COLO668 (cell line): ENCODE data around the gene SLC39A11.
A peak's percentile ranks its signal among the peaks of the same experiment; 100 is the strongest.

ENCODE experiments used
- DNase-seq: peaks from one replicate; lab custom pipeline; 2025; ENCODE audit not compliant: unreplicated experiment; lab: John Stamatoyannopoulos, UW

Gene SLC39A11

DNA sequence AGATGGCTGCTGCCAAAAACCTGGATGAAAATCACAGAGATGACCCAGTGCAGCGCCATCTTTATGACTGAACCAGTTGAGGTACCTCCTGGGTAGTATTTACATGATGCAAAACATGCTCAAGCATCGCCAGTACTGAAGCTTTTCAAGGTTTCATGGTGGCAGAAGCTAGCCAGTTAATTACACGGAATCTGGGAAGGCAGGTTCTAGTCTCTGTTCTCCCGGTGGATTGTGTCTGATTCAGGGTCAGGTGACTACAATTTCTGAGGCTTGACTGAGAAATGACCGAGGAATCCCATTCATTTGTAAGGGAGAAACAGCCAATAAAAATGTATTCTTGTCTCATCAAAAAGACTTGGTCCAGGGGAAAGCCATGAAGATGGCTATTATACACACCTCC is 209.1 kb downstream of the SLC39A11 start:
- no peak for DNase-seq

DNA sequence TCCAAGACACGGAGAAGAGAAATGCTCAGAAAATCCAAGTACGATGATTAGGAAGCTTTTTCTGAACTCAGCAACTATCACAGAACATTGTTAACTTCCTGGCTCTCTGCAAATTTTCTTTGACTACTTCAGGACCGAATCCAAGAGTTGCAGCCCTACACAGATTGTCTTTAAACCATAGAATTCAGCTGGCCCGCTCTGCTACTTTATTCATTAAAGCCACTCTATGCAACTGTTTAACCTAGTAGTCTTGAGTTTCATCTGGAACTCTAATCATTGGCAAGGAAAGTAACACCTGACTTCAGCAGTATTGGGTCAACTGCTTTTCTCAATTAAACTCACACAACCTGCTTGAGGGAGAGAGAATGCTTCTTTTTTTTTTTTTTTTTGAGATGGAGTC is 210.1 kb downstream of the SLC39A11 start:
- no peak for DNase-seq

DNA sequence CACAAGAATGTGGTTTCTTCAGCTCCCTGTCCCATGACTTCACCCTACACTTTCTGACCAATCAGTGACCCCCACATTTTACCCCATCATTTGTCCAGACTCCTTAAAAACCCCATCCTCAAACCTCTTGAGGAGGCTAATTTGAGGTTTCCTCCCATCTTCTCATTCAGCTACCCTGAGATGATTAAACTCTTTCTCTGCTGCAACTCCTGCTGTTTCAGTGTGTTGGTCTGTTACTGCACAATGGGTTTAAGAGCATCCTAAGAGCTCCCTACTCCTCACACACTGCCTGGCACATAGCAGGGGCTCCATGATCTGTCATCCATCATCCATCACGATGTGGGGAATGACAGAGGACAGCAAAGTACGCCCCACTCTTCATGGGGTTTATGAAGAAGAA is 212.6 kb downstream of the SLC39A11 start:
- no peak for DNase-seq

DNA sequence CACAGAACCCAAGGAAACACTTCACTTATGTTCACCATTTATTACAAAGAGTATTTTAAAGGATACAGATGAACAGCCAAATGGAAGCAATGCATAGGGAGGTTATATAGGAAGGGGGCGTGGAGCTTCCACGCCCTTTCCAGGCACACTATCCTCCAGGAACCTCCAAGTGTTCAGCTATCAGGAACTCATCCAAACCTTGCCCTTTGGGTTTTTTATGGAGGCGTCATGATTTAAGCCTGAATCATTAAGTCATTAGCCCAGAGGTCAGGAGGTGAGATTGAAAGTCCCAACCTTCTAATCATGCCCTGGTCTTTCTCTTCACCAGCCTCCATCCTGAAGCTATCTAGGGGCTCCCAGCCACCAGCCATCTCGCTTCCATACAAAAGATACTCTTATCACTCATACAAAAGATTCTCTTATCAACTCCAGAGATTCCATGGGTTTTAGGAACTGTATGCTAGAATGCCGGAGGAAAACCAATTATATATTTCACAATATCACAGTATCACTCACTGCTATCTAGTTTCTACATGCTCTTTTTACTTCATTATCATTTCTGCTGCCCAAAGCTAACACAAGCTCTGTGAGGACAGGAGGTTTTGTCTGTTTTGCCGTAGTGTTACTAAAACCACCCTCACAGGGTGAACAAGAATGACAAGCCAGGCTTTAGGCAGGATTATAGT is 213.4 kb downstream of the SLC39A11 start:
- DNase-seq: no peak

DNA sequence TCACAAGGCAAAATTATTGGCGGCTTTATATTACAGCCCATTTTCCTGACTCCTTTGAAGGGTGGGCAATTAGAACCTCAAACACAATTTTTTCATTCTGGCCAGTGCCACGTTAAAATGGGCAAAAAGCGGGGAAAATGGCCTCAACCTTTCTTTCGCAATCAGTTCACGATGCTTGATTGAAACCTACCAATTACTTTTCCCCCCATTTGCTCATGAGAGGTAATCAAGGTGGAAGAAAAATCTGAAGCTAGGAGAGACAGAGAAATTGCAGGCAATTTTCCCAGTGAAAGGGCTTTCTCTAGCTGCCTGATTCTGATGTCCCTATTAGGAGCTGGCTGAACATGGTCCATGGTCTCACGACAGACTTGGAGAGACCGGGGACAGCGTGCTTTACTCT is 215.1 kb downstream of the SLC39A11 start:
- no peak for DNase-seq

DNA sequence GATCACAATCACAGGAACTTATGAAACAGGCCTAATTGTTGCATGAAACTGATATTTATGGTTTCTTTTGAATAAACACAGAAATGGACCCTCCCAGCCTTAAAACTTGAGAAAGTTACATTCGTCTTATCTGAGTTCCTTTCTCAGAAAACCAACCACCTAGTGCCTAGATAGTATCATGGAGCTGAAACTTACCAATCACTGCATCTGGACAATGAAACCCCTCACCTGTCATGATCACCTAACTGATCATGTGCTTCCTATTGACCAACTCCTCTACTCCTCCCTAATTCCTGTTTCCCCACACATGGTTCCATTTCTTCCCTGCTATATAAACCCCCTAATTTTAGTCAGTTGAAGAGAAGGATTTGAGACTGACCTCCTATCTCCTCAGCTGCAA is 216.1 kb downstream of the SLC39A11 start:
- DNase-seq: no peak

DNA sequence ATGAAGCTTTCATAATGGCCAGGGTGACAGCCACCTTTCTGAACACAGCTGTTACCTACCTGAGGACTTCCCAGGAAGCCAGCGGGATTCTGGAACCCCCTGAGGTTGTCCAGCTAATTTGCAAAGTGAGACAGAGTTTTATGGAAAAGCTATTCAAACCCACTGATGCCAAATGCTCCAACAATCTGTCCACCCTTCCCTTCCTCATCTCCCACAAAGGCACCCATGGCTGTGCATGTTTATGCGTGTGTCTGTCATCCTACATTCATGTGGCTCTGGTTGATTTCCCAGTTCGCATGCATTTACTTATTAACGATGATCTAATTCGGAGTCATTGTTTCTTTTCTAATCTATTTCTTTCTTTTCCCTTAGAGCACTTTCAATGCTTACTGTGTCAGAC is 217.1 kb downstream of the SLC39A11 start:
- DNase-seq: no peak

DNA sequence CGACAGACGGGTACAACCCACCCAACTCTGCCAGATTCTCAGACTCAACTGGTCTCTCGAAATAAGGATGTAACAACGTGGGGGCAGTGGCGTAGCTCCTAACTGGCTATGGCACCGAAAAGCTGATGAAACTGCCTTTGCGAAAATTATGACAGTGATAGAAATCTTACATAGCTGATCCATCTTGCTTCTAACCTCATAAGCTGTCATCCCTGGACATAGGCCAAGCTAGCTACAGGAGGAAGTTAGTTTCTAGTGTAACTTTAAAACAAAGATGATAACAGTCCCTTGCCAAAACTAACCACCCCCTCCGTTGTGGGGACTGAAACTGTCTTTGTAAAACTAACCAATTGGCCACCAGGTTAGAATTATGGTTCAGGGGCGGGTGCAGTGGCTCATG is 220.1 kb downstream of the SLC39A11 start:
- no peak for DNase-seq

DNA sequence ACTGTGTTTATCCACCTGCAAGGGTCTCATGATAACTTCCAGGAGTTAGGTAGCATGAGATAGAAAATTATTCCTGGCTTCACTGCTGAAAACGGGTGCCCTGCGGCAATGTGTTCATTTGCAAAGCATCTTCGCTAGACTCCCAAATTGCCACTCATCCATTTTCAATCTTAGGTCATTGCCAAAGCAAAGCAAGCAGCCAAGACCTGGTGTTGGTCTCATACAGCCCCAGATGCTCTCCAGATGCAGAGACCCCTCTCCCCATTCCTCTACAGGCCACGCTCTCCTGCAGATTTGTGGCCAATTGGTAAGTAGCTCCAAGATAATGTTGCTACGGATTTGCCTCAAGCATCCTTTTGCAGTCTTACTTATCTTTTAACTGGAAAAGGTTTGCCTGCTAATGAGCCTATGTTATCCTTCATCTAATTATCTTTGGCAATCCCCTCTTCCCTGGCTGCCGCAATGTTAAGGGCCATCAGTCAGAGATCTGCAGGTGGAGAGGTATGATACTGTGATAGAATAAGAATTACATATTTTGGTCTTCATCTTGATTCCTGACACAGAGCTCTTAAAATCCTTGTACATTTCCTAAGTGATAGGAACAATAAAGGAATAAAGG is 222.0 kb downstream of the SLC39A11 start:
- no peak for DNase-seq

DNA sequence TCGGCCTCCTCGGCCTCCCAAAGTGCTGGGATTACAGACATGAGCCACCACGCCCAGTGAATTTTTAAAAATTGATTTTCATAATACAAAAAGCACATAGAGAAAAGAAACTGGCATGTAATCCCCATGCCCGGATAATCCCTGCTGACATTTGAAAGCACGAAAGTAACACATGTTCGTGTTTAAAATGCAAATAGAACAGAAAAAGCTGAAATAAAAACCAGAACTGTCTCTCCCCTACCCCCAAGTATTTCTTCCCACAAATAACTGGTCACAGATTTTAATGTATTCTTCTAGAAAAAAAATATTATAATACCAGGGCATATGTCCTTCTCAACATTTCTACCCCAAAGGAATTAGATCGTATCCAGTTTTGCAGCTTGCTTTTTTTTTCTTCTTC is 222.9 kb downstream of the SLC39A11 start:
- DNase-seq: no peak

DNA sequence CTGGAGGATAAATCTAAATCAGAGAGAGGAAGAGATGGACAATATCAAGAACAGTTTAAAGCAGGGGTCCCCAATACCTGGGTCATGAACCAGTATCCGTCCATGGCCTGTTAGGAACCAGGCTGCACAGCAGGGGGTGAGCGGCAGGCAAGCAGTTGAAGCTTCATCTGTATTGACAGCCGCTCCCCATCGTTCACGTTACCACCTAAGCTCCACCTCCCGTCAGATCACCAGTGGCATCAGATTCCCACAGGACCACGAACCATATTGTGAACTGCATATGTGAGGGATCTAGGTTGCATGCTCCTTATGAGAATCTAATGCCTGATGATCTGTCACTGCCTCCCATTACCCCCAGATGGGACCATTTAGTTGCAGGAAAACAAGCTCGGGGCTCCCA is 226.5 kb downstream of the SLC39A11 start:
- DNase-seq: no peak

DNA sequence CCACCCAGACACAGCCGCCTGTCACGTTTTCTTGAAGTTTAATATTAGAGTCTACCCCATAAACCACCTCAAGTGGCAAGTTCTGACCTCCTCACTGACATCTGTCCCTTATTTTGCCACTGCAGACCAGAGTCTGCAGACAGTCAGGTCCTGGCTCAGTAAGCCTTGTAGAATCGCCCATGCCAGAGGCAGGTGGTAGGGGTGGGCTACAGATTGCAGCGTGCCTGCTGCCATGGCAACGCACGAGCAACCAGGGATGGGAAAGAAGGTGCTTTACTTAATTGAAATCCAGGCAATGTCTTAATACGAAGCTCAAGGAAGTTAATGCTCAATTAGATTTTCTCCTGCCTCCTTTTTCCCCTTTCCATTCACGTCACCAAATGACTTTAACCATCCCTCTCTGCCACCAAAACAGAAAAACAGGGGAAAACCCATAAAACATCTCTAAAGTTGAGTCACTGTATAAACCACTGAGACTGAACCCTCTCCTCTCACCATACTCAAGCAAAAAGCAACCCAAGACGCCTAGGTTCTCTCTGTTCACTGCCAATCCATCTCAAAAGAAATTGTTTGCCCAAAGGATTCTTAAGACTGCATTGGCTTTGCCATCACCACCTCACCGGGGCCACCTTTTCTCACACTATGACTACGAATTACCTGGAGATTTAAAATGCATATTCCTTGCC is 228.8 kb downstream of the SLC39A11 start:
- no peak for DNase-seq

DNA sequence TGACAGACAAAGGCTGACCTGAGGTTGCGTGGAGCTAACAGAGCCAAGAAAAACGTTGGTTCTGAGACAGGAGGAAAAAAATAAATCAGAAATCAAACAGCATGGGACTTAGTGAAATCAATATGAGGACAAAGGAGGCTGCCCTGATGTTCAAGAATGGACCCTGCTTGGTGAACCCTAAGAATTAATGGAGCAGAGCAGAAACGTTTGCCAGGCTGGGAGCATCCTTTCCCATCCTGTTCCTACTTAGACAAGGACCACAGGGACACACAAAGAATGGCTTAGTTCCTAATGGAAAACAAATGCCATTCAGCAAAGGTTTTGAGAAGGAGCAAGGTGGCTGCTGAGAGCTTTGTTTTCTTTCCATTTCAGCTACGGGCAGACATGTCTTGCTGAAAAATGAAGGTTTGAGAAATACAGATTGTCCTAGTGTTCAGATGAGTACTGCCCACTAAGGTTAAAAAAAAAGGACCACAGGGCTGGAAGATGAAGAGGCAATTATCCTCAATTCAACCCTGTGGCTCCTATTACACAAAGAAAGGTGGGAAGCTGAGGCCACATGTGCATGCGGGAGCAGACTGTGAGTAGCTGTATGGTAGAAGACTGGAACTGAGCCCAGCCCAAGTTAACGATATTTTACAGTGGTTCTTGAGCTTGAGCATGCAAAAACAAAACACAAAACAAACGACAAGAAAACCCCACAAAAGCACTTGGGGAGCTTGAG is 230.1 kb downstream of the SLC39A11 start:
- no peak for DNase-seq

DNA sequence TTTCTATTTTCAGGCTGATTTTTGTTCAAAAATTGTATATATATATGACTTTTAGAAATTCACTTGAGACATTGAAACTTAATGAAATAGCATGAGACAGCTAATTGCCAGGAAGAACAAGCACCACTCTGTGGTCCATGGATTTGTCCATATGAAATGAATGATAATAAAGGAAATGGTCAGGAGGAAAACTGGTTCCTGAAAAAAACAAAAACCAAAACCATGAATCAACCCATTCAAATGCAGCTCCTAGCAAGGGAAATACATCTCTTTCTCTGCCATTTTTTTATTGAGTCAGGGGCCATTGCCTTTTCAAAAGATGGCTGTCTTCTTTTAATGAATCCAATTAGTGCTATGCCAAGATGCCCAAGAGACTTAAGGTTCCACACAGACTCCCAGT is 230.7 kb downstream of the SLC39A11 start:
- no peak for DNase-seq

DNA sequence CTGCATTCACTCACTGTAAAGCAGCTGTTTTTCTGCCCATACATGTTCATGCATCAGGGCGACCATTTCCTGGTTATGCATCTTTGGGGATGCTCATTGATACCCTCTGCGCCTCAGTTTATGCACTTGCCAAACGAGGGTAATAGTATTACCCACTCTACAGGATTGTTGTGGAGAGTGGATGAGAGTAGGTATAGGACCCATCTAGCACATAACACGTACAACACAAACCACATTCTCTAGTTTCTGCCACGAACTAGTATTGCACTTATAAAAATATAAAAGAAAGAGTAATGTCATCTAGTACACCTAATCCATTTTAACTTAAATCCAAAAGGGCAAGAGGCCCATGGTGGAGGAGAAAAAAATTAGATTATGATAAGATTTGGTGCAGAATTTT is 231.7 kb downstream of the SLC39A11 start:
- DNase-seq: no peak

DNA sequence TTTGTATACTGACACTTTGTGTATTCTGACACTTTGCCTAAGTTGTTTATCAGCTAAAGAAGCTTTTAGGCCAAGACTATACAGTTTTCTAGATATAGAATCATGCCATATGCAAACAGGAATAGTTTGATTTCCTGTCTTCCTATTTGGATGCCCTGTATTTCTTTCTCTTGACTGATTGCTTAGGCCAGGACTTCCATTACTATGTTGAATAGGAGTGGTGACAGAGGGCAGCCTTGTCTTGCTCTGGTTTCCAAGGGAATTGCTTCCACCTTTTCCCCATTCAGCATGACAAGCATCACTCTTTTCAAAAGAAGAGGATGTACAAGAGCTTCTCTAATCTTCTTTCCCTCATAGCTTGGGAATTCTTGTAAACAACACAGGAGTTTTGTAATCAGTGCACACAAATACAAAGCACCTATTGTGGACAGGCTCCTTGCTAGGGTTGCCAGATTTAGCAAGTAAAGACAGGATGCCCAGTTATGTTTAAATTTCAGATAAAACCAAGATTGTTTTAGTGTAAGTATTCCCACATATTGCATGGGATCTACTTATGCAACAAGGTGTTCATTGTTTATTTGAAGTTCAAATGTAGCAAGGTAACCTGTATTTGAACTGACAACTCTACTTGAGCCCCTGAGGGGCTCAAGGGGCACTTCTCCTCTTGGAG is 233.5 kb downstream of the SLC39A11 start:
- DNase-seq: no peak

DNA sequence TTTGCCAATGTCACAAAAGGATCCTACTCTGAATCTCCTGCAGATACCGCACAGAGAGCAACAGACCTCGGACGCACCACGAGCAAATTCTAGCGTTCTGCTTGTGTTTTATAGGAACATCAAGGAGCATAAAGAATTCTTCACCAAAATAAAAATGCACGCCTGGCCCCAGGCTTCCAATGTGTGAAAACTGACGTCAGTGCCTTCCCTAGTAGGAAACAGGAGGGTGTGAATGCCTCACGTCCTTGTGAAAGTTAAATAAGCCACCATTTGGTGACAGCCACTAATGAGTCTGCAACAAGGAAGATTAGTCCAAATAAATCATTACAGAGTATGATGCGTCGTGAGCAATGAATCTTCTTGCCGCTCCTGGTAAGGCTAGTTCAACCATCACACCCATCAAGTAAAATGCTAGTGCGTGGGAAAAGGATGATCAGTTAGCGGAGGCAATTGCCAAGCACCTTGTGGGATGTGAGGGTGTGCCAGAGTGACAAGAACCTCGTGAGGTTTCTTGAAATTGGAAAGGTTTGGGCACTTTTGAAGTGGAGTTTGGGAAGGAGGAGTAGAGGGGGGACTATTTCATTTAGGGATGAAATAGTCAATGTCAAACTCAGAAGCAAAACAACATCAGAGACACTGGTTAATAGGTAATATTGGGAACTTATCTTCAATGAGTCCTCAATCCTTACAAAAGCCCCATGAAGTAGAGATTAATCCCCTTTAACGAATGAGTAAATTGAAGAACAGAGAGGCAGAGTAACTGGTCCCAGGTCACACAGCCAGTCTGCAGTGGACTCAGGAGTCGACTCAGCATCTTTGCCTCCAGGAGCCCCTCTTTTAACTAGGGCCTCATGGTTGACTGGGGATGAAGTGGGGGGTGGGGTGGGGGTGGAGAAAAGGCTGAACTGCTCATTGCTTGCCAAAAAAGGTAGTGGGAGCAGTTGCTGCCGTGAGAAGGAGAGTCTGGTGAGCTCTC is 238.8 kb downstream of the SLC39A11 start:
- no peak for DNase-seq

DNA sequence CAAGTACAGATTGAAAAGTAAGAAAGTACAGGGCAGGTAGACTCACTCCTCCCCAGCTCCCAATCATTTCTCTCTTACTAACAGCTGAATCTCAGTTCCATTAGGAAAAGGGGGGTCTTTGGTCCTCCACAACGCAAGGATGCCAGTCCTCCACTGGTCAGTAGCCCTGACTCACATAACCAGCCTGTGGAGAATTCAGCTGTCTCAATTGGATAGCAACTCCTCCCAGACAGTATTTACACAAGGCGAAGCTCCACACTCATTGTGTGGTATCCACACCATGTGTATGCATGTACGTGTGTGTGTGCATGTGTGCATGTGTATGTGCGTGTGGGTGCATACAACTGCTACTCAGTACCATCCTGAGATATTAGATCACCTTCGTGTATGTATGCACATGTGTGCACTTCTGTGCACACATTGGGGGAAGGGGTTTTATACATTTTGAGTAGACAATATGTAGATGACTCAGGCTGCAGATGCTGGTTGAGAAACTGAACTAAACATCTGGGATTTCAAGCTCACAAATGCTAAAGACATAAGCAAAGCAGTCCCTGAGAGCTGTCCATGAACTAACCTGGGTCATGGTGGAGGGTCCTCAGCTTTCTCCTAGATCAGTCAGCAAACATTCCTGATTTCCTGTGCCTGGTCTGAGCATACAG is 240.1 kb downstream of the SLC39A11 start:
- peak; percentile 1 for DNase-seq

DNA sequence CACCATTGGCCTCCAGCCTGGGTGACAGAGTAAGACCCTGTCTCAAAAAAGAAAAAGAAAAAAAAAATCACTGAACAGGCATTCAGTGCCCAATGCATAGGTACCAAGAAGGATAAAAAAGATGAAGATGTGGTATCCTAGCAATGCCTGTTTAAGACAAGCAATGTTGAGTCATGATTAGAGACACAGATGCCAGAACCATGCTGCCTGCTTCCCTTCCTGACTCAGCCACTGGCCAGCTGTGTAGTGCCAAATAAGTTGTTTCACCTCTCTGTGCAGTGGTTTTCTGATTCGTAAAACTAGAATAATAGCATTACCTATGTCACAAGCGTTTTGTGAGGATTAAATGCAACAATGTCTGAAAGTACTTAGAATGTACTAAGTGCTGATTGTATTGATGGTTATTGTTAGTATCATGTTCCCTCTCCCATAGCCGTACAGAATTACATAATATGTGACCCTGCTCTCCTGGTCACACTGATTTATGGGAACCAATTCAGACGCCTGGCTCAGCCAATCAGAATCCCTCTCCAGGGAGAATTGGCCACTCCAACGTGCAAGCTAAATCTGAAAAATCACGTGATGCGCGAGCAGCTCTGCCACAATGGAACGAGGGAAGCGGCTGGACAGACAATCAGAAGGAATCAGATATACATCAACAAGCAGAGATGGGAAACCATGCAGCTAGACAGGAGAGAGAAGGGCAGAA is 241.9 kb downstream of the SLC39A11 start:
- no peak for DNase-seq
